Measurements from ENCODE around the gene RGS12.

RGS12 gene, protein sequence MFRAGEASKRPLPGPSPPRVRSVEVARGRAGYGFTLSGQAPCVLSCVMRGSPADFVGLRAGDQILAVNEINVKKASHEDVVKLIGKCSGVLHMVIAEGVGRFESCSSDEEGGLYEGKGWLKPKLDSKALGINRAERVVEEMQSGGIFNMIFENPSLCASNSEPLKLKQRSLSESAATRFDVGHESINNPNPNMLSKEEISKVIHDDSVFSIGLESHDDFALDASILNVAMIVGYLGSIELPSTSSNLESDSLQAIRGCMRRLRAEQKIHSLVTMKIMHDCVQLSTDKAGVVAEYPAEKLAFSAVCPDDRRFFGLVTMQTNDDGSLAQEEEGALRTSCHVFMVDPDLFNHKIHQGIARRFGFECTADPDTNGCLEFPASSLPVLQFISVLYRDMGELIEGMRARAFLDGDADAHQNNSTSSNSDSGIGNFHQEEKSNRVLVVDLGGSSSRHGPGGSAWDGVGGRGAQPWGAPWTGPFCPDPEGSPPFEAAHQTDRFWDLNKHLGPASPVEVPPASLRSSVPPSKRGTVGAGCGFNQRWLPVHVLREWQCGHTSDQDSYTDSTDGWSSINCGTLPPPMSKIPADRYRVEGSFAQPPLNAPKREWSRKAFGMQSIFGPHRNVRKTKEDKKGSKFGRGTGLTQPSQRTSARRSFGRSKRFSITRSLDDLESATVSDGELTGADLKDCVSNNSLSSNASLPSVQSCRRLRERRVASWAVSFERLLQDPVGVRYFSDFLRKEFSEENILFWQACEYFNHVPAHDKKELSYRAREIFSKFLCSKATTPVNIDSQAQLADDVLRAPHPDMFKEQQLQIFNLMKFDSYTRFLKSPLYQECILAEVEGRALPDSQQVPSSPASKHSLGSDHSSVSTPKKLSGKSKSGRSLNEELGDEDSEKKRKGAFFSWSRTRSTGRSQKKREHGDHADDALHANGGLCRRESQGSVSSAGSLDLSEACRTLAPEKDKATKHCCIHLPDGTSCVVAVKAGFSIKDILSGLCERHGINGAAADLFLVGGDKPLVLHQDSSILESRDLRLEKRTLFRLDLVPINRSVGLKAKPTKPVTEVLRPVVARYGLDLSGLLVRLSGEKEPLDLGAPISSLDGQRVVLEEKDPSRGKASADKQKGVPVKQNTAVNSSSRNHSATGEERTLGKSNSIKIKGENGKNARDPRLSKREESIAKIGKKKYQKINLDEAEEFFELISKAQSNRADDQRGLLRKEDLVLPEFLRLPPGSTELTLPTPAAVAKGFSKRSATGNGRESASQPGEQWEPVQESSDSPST (N-terminal part only)

DNA sequence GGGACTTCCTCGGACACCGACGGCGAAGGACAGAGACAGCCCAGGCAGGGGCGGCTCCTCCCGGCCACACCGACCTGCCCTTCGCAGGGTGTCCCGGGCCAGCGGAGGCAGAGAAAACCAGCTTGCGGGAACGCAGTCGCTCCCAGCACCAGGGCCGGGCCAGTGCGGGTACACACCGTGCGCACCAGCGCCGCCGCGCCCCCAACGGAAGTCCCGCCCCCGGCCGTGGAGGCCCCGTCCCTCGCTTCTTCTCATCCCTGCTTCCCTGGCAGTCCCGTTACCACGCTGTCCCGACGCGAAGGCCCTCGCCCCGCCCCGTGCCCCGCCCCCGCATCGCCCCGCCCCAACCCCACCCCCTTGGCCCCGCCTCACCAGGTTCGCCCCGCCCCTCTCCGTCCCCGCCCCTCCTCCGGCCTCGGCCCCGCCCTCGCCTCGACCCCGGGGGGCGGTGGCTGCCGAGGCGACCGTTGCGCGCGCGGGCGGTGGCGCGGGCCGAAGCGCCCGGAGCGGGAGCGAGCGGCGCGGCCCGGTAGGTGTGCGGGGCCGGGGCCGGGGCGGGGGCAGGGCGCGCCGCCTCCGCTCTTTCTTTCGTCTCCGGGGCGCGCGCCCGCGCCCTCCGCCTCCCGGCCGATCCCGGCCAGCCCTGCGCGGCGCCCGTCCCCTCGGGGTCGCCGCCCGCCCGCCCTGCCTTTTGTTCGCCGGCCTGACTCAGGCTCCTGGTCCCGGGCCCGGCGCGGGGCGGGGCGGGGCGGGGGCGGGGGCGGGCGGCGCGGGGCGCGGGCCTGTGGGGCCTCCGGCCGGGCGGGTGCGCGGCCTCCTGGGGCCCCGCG lies at the start of gene RGS12:
RGS12 (plus strand) TSS at position 451 of the 830 bp plus-strand sequence. CDS start 23,150 bp downstream, outside the sequence.
- peak; percentile 97 for DNase-seq (ENCODE audit: low read depth, low spot score)

DNA sequence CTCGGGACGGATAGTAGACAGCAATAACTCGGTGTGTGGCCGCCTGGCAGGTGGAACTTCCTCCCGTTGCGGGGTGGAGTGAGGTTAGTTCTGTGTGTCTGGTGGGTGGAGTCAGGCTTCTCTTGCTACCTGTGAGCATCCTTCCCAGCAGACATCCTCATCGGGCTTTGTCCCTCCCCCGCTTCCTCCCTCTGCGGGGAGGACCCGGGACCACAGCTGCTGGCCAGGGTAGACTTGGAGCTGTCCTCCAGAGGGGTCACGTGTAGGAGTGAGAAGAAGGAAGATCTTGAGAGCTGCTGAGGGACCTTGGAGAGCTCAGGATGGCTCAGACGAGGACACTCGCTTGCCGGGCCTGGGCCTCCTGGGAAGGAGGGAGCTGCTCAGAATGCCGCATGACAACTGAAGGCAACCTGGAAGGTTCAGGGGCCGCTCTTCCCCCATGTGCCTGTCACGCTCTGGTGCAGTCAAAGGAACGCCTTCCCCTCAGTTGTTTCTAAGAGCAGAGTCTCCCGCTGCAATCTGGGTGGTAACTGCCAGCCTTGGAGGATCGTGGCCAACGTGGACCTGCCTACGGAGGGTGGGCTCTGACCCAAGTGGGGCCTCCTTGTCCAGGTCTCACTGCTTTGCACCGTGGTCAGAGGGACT lies 49.6 kb upstream of the RGS12 start:
- DNase-seq (ENCODE audit: low read depth, low spot score) = no peak

DNA sequence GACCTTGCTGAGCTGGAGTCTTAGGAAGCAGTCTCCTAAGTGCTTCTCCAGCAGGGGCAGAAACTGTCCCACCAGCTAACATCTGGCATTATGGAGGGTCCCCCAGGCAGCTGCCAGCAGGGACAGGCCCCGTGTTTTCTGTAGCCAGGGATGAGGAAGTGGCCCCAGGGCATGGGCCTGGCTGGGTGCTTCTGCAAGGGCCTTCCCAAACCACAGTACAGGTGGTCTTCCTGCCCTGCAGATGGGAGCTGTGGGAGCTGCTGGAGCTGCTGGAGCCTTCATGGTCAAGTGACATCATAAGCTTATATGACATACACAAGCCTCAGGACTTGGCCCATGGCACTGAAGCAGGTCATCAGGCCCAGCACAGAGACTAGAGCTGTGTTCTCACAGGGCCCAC lies 48.8 kb upstream of the RGS12 start:
- no peak for DNase-seq (ENCODE audit: low read depth, low spot score)

DNA sequence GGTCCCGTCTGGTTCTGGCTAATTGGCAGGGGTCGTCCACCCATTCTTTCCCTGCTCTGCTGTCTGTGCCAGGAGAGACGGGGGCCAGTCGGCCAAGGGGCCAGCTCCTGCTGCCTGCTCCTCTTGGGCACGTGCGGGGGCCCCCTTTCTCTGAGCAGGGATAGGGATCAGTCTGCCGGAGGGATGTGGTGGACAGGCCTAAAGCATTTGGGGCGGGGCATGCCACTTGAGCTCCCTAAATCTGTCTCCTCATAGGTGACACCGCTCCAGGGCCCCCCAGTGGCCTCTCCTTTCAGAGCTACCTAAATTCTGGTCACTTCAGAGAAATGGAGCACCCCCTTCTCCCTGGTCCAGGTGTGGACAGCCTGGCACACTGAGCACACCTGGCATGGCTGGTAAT lies 48.1 kb upstream of the RGS12 start:
- no peak for DNase-seq (ENCODE audit: low read depth, low spot score)

DNA sequence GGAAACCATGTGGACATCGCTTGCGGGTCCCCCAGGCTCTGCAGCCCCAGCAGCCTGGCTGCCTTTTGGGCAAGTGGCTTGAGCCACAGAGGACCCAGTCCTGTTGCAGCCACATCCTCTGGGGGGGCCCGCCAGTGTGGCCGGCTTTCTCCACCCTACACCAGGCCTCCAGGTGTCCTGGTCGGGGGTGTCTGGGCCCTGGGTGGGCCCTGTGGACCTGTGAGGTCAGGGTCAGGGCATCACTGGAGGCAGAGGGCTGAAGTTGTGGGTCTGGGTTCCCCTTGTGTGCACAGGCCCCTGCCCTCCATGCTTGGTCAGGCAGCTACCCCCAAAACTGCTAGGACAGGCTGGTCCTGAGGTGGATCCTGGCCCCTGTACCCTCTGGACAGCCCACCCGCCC lies 47.1 kb upstream of the RGS12 start:
- no peak for DNase-seq (ENCODE audit: low read depth, low spot score)

DNA sequence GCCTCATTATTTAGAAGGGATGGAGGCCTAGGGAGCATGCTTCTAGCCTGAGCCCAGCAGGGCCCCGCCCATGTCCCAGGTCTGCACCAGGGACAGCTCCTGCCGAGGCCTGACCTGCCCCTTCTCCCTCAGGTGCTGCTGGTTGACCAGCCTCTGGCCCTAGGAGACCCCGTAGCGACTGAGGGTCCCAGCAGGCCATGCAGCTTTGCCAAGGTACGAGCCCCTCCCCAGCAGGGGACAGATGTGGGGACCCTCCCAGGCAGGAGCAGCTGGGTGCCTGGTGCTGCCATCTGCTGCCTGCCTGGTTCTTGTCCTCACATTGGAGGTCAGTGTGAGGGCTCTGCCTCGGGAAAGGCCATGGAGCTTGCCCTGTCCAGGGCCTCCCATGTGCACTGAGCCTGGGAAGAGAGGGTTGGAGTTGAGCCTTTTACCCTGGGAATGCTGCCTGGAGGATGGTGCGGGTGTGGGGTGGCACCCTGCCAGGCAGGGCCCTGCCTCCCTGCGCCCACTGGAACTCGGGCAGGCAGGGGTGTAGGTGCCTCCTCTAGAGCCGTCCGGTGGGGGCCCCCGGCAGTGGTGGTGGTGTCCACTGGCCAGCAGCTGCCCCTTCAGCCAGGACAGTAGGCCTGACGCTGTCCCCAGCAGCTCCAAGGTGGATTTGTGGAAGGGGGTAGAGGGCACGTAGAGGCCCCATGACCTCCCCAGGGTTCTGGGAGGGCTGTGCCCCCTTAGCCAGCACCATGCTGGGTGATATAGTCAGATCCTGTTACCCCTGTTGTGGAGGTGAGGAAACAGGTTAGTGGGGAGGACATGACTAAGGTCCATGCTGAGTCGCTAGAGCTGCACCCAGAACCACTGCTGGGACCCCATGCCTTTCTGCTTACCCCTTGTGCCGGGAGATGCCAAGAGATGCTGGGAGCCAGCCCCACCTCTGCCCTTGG lies 46.1 kb upstream of the RGS12 start:
- no peak for DNase-seq (ENCODE audit: low read depth, low spot score)

DNA sequence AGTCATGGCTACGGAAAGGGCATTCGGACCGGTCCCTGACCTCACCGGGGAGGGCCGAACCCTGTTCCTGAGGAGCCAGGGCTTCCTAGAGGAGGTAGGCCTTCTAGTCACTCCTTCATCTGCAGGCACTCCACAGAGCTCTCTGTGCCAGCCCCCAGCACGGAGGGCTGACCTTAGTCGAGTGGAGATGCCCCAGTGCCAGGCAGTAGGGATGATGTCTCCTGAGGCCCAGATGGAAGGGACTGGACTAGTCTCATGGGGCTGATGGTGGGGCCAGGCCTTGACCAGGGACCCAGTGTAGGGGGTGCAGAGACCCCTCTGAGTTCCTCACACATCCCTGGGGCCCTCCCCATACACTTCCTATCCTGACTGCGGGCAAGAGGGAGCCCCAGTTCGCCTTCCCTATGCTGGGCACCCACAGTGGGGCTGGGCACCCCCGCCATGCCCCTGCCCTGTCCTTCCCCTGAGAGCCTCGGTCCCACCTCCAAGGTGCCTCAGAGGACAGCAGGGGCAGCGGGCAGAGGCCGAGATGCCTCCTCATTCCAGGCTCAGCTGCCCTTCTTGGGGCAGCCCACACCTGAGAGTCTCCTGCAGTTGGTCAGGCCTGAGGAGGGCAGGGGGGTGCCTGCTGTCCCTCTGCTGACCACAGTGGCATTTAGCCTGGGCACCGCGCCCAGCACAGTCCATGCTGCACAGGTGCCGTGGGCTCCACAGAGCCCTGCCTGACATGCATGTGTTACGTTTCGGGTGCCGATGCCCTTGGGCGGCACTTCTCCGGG lies 45.2 kb upstream of the RGS12 start:
- no peak for DNase-seq (ENCODE audit: low read depth, low spot score)

DNA sequence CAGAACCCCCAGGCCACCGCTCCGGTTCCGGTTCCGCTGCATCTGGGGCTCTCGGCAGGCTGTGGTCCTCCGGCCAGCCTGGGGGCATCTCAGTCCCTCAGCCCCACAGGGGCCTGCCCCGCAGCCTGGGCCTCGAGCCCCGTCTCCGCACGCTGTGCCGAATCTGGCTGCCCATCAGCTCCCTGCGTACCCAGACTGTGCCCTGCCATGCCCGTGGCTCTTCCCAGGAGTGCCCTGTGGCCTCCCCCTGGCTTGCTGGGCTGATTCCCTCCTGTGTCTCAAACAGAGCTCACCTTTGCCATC lies 44.7 kb upstream of the RGS12 start:
- DNase-seq (ENCODE audit: low read depth, low spot score) = no peak

DNA sequence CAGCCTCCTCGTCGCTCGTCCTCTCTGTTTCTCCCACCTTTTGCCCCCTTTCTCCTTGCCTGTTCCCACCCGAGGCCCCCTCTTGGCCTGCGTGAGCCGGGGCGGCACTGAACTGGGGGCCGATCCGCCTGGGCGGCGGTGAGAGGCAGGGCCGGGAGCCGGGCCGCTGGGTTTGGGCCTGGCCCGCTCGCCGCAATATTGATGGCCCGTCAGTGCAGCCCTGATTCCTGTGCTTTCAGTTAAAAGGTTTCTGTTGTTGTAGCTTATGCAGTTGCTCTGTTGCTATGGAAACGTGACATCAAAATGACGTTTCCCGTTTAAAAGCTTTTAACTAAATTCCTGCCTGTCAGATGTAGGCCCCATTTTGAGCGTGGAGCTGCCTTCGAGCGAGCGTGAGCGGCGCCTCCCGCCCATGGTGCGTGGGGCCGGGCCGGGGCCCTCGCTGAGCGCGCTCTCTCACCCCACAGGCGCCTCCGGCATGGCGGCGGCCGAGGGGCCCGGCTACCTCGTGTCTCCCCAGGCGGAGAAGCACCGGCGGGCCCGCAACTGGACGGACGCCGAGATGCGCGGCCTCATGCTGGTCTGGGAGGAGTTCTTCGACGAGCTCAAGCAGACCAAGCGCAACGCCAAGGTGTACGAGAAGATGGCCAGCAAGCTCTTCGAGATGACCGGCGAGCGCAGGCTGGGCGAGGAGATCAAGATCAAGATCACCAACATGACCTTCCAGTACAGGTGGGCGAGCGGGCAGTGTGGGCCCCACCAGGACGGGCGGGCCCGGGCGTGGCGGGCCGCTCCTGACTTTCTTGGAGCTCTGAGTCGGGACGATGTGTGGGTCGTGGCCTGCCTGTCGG lies 43.8 kb upstream of the RGS12 start, which contains the start of gene MSANTD1:
MSANTD1 (plus strand) TSS at position 349 of the 851 bp plus-strand sequence; CDS start at position 413, 64 bp downstream.
- peak; percentile 68 for DNase-seq (ENCODE audit: low read depth, low spot score)

DNA sequence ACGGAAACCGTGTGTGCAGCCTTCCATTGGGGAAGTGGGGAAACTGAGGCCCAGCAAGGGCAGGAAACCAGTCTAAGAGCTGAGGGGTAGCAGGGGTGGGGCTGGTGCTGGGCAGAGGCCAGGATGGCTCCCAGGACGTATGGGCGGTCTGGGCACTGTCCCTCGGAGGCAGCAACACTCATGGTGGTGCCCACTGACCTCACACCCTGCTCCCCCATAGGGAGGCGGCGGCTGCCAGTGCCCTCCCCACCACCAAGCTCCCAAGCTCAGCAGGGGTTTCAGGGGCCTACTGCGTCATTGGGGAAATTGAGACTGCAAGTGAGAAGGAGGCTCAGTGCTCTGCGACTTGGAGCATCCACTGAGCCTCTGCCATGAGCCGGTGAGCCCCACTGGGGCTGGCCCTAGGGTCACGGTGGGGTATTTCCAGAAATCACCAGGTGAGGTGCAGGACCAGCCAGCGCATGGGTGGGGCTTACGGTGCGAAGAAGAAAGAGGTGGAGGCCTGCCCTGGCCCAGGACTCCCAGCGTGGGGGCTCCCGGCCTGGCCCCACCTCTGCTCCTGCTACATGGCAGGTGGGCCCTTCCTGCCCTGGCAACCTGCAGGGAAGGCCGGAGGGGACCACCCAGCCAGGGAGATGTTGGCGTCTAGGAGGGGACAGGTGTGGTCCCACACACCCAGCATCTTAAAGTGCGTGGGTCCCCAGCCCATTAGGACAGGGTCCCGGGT lies 42.9 kb upstream of the RGS12 start:
- DNase-seq (ENCODE audit: low read depth, low spot score) = no peak

DNA sequence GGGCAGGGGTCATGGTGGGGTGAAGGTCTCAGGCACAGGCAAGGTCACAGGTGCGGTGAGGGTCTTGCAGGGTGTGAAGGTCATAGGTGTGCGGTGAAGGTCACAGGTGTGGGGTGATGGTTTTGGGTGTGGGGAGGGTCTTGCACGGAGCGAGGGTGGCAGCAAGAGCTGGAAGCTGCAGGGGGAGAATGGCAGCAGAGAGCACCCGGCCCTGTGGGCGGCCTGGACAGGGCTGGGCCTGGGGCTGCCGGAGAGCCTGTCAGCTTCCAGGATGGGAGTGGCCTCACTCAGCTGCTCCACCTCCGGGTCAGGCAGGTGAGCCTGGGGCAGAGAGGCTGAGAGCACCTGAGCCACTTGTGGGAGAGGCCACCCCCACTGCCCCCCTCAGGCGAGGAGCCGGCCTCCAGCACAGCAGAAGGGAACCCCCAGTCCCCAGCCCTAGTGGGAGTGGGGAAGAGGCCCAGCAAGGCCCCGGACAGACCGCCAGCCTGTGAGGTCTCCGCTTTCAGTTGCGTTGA lies 42.3 kb upstream of the RGS12 start:
- no peak for DNase-seq (ENCODE audit: low read depth, low spot score)

DNA sequence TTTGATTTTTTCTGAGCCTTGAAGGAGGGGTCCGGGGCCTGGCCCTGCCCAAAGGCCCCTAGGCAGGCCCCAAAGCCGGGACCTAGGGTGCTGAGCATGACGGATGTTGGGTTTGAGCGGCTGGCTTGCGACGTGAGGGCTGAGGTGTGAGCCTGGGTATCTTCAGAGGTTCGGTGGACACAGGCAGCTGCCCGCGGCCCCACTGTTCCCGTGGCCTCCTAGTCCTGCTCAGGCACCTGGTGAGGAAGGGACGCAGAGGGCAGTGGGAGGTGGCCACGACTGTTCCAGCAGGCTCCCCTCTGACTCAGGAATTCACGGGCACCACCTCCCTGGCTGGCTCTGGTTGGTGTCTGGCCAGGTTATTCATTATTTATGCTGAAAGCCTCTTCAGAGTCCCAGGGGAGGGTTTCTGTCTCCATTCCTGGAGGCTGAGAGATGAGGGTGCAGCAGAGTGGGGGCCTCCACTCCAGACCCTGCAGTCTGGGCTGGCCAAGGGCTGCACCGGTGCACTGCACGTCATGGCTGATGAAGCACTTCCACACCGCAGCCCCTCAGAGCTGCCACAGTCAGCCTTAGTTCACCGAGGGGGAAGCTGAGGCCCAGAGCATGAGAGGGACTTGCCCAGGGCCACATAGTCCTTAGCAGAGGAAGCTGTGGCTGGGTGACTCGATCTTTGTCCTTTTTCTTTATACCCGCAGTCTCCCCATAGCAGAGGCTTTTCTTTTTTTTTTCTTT lies 41.7 kb upstream of the RGS12 start:
- peak; percentile 81 for DNase-seq (ENCODE audit: low read depth, low spot score)

DNA sequence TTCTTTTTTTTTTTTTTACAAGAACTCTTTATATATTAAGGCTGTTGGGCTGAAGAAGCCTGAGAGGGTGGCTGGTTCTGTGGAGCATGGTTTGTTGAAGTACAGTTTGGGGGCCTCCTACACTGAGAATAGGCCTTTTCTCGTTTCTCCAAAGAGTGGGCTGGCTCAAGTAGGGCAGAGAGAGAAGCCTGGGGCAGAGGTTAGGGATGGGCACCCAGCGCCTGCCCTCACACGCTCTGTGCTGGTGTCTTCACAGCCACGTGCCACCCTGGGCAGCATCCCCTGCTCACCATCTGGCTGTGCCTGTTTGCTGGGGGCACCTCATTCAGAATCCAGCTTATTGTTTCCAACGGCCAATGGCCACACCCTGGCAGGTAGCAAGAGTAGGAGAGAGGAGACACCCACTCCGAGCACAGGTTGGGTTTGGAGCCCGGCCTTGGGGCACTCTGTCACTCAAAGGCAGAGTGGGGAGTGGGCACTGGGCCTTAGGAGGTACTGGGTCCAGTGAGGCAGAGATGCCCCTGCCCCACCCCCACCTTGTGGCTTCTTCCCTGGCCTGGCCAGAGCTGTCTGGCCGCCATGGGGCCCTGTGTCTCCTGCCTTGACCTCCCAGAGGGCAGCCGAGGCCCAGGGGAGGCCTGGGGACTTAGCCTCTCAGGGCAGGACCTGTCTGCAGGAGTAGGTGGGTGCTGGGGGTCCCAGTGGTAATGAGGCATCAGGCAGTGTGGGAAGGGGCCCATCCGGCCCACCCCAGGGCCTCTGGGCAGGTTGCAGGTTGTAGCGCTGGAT lies 40.9 kb upstream of the RGS12 start:
- no peak for DNase-seq (ENCODE audit: low read depth, low spot score)

DNA sequence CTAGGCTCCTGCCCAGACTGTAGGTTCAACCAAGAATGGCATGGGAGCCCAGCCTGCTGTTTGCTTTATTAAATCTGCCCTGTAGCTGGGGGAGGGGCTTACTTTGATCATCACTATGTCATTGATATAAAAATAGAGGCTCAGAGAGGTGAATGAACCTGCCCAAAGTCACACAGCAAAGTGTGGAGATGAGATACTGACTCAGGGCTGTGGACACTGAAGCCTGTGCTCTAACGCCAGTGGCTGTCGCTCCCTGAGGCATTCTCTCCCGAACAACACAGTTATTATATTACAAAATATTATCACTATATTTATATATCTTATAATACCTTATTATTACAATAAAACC lies 40.4 kb upstream of the RGS12 start:
- no peak for DNase-seq (ENCODE audit: low read depth, low spot score)
